H1 (cell line): Measurements from ENCODE around the gene B4GALNT1. TPM values are rescaled to one million over a fixed set of nuclear protein-coding genes. Genes with fewer than 3 reads are reported as not detected.

Source experiments
- CHD7 ChIP-seq: fragments of 300-600 bp; sonication (generic); IDR thresholded peaks from 2 replicates; pipeline ENCODE4 v1.7.1; 2012; ENCODE audit warnings: low read length, moderate library complexity, mild to moderate bottlenecking, inconsistent platforms; ENCODE audit not compliant: insufficient replicate concordance
- KDM4A ChIP-seq: IDR thresholded peaks from one replicate; pipeline ENCODE4 v1.7.1; 2012; ENCODE audit warnings: low read depth, mild to moderate bottlenecking, moderate library complexity, low read length, inconsistent platforms; ENCODE audit not compliant: severe bottlenecking
- RNF2 ChIP-seq: fragments of 200-900, 300-1000 bp; sonication (generic); IDR thresholded peaks from 2 replicates; pipeline ENCODE4 v1.7.1; 2016; ENCODE audit warnings: borderline replicate concordance, low read depth, mild to moderate bottlenecking, antibody characterized with exemption, low read length; ENCODE audit not compliant: poor library complexity, severe bottlenecking; ENCODE audit errors: missing control alignments
- SIN3A ChIP-seq, 2 experiments: IDR thresholded peaks in 1 of 2; conservative IDR thresholded peaks in 1 of 2; 2 replicates each; pipeline ENCODE4 v1.6.1; 2011 to 2012; ENCODE audit warnings: low read length in 2 of 2, improper control_type of control experiment in 1 of 2, low read depth in 1 of 2, mild to moderate bottlenecking in 1 of 2
- SIRT6 ChIP-seq: IDR thresholded peaks from one replicate; pipeline ENCODE4 v1.7.1; 2012; ENCODE audit warnings: low read length, inconsistent platforms
- SIX5 ChIP-seq: IDR thresholded peaks from 2 replicates; pipeline ENCODE4 v1.6.1; 2011; ENCODE audit warnings: mild to moderate bottlenecking, low read depth, low read length
- TBP ChIP-seq: IDR thresholded peaks from 2 replicates; pipeline ENCODE4 v1.6.1; 2011; ENCODE audit warnings: low read depth, low read length, improper control_type of control experiment
- TEAD4 ChIP-seq: IDR thresholded peaks from 2 replicates; pipeline ENCODE4 v1.6.1; 2012; ENCODE audit warnings: low read depth, low read length, inconsistent platforms, mixed read lengths
- ZNF274 ChIP-seq: IDR thresholded peaks from 2 replicates; pipeline ENCODE4 v1.7.0; 2012; ENCODE audit warnings: low read length, borderline replicate concordance; ENCODE audit errors: extremely low read depth
- polyA plus RNA-seq, 7 experiments: library from polyadenylated mRNA; depleted of rRNA in 3 of 7; stranded (reverse) in 5 of 7; unstranded in 2 of 7; fragments of >200 nt in 5 of 7; fragments of 200-250 nt in 2 of 7; gene quantifications; 1 replicate in 5 of 7; 2 replicates in 1 of 7; 4 replicates in 1 of 7; pipeline versions ENCODE4 v1.2.1 to v1.2.3, GENCODE V29; 2011 to 2013; ENCODE audit warnings: missing spikeins in 2 of 7, mixed read lengths in 2 of 7
- total RNA-seq: library from RNA; stranded (reverse); fragmentation: NEBNext Ultra II Directional; extraction: Animal tissue kit (Norgen Biotek cat#: 25700); gene quantifications from 2 replicates; pipeline ENCODE4 v1.2.1, GENCODE V29; 2021
- TF ChIP-seq, protein P1 (sequence below): IDR thresholded peaks from 2 replicates; pipeline ENCODE4 v1.6.1; 2012; ENCODE audit warnings: inconsistent platforms

The B4GALNT1 gene
- total and polyA plus RNA-seq, 2 of the 8 experiments (the other 6 are each of a cell fraction or from before 2014, with no cell fraction given), result 1.5 to 2.3 TPM

DNA sequence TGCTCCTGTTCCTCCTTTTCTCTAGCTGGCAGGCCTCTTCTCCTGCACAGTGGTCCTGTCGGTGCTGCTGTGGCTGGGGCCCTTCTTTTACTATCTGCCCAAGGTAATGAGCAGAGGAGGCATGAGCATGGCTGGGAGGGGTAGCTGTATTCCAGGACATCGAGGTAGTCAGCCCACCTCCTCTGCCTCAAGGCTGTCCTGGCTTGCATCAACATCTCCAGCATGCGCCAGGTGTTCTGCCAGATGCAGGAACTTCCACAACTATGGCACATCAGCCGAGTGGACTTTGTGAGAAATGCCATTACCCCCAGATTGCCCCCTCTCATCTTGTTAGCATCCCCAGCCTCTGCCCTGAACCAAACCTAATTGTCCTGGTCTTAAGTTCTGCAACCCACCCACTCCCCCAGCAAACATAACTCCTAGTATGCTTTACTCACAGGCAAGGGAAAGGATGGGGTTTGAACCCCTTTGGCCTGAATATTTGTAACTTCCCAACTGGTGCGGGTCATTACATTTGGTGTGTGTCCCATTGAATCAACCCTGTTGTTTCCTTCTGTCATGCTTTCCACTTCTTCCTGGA is 9.1 kb downstream of the B4GALNT1 start (continued):
- no peak for TF ChIP-seq CHD7
- no peak for TF ChIP-seq TEAD4
- no peak for TF ChIP-seq SIX5
- TF ChIP-seq SIN3A (conservative IDR thresholded peaks at IDR 0.05 in 1 of 2, IDR thresholded peaks at IDR 0.05 in 1 of 2; ENCODE audit: low read depth in 1 of 2, low read length in 2 of 2), result no peak
- TF ChIP-seq, protein P1, sequence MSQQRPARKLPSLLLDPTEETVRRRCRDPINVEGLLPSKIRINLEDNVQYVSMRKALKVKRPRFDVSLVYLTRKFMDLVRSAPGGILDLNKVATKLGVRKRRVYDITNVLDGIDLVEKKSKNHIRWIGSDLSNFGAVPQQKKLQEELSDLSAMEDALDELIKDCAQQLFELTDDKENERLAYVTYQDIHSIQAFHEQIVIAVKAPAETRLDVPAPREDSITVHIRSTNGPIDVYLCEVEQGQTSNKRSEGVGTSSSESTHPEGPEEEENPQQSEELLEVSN, result no peak
- TF ChIP-seq SIRT6, result no peak
- TF ChIP-seq KDM4A, result no peak
- no peak for TF ChIP-seq RNF2
- no peak for TF ChIP-seq ZNF274
- no peak for TF ChIP-seq TBP
